KMS-11 (cell line): ENCODE results near the gene SPC25.

ENCODE experiments used
- H2AFZ ChIP-seq: fragments of 200-600 bp; sonication (generic); 2 replicates; pipeline ENCODE4 v1.6.1; 2016; ENCODE audit warnings: antibody characterized with exemption, mixed run types, low read depth
- H3K27ac ChIP-seq: fragments of 200-600 bp; sonication (generic); 2 replicates; pipeline ENCODE4 v1.6.1; 2016; ENCODE audit warnings: mild to moderate bottlenecking, mixed run types
- H3K27me3 ChIP-seq: fragments of 200-600 bp; sonication (generic); 2 replicates; pipeline ENCODE4 v1.6.1; 2017; ENCODE audit warnings: mild to moderate bottlenecking, low read depth, mixed run types, moderate library complexity; ENCODE audit not compliant: insufficient read depth
- H3K36me3 ChIP-seq: fragments of 200-600 bp; sonication (generic); 2 replicates; pipeline ENCODE4 v1.6.1; 2017; ENCODE audit warnings: mild to moderate bottlenecking, mixed run types; ENCODE audit not compliant: insufficient read depth
- H3K4me1 ChIP-seq: fragments of 200-600 bp; sonication (generic); 2 replicates; pipeline ENCODE4 v1.6.1; 2016; ENCODE audit warnings: mild to moderate bottlenecking, low read depth, mixed run types; ENCODE audit not compliant: poor library complexity, severe bottlenecking
- H3K4me2 ChIP-seq: fragments of 200-600 bp; sonication (generic); 2 replicates; pipeline ENCODE4 v1.7.0; 2016; ENCODE audit warnings: mild to moderate bottlenecking, mixed run types
- H3K4me3 ChIP-seq: fragments of 200-600 bp; sonication (generic); IDR thresholded peaks from 2 replicates; pipeline ENCODE4 v1.6.1; 2017; ENCODE audit warnings: low read depth, low read length, mixed read lengths; ENCODE audit not compliant: insufficient read depth
- H3K79me2 ChIP-seq: fragments of 200-600 bp; sonication (generic); 2 replicates; pipeline ENCODE4 v1.6.1; 2016; ENCODE audit warnings: low read depth, mixed run types; ENCODE audit not compliant: insufficient read depth
- H3K9ac ChIP-seq: fragments of 200-600 bp; sonication (generic); 2 replicates; pipeline ENCODE4 v1.6.1; 2016; ENCODE audit warnings: mild to moderate bottlenecking, mixed run types
- H4K20me1 ChIP-seq: fragments of 200-600 bp; sonication (generic); 2 replicates; pipeline ENCODE4 v1.6.1; 2016; ENCODE audit warnings: mild to moderate bottlenecking, mixed run types; ENCODE audit not compliant: insufficient read depth
- TF ChIP-seq, protein P1 (sequence below): fragments of 200-600 bp; sonication (generic); conservative IDR thresholded peaks from 2 replicates; pipeline ENCODE4 v1.6.1; 2017; ENCODE audit warnings: low read depth, mild to moderate bottlenecking, antibody characterized with exemption, low read length, moderate library complexity, mixed read lengths

The SPC25 gene

DNA sequence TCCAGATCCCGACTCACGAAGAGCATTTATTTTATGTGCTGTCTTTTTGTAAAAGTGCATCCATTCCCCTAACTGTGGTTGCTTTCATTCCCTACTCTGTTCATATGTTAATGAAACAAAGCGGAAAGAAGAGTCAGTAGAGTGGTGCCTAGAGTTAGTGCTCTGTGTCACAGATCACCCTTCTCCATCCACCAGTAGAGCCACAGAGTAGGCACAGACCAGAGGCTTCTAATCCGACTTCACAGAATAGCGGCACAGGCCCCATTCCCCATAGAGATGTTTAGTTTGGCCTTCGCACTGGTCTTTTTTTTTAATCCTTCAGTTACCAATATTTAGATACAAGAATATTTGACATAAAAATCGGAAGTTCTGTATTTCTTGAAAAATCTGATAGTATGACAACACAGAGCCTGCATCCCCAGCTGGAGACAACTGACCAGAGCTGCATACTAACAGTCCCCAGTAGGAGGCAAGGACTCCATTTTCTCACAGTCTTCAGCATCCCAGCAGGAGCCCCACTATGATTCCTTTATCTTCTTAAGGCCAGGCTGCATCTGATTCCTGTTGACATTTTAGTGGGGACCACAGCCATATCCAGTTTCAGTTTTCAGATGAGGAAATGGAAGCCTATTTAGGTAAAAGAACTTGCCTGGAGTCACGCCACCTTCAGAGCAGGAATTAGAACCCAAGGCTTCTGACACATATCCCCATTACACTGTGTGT lies 17.9 kb upstream of the SPC25 start:
- TF ChIP-seq, protein P1, sequence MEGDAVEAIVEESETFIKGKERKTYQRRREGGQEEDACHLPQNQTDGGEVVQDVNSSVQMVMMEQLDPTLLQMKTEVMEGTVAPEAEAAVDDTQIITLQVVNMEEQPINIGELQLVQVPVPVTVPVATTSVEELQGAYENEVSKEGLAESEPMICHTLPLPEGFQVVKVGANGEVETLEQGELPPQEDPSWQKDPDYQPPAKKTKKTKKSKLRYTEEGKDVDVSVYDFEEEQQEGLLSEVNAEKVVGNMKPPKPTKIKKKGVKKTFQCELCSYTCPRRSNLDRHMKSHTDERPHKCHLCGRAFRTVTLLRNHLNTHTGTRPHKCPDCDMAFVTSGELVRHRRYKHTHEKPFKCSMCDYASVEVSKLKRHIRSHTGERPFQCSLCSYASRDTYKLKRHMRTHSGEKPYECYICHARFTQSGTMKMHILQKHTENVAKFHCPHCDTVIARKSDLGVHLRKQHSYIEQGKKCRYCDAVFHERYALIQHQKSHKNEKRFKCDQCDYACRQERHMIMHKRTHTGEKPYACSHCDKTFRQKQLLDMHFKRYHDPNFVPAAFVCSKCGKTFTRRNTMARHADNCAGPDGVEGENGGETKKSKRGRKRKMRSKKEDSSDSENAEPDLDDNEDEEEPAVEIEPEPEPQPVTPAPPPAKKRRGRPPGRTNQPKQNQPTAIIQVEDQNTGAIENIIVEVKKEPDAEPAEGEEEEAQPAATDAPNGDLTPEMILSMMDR = no peak
- H3K79me2 ChIP-seq = no peaks in the 10 kb centered on the region
- no peaks in the 10 kb centered on the region for H3K4me1 ChIP-seq
- no peak overlapping the region for H2AFZ ChIP-seq
- no peaks in the 10 kb centered on the region for H3K27me3 ChIP-seq
- H3K4me2 ChIP-seq = no peak overlapping the region
- no peak overlapping the region for H3K9ac ChIP-seq
- no peaks in the 10 kb centered on the region for H3K36me3 ChIP-seq
- H3K4me3 ChIP-seq = no peak overlapping the region
- no peak overlapping the region for H3K27ac ChIP-seq
- H4K20me1 ChIP-seq = no peaks in the 10 kb centered on the region

- TF ChIP-seq, protein P1 = no peak
- Histone ChIP-seq H3K27ac (no peak overlapping the region), H3K27me3 (no peaks in the 10 kb centered on the region), H3K4me1 (no peaks in the 10 kb centered on the region), H3K36me3 (no peaks in the 10 kb centered on the region), H3K9ac (no peak overlapping the region), H3K4me2 (no peak overlapping the region), H2AFZ (no peak overlapping the region), H3K79me2 (no peaks in the 10 kb centered on the region), H3K4me3 (no peak overlapping the region), H4K20me1 (no peaks in the 10 kb centered on the region)
Measured at GRCh38 chr2:168904358-168904757, 14.1 kb upstream of the SPC25 start.

DNA sequence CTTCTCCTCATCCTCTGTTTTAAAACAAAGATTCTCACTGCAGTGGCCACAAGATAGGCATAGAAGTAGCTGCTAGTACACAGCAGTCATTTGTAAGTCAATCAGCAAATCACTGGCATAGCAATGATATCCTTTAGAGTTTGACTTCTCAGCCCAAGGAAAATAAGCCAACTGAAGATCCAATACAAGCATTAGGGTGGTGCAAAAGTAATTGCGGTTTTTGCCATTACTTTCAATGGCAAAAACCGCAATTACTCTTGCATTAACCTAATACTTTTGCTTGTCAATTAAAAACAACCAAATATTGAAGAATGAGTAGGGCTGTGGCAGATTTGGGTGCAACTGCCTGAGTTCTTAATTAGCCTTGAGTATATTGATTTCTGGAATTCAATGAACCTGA lies 13.7 kb upstream of the SPC25 start:
- Histone ChIP-seq H3K27me3 (no peaks in the 10 kb centered on the region), H3K4me3 (no peak overlapping the region), H3K4me1 (no peaks in the 10 kb centered on the region)

DNA sequence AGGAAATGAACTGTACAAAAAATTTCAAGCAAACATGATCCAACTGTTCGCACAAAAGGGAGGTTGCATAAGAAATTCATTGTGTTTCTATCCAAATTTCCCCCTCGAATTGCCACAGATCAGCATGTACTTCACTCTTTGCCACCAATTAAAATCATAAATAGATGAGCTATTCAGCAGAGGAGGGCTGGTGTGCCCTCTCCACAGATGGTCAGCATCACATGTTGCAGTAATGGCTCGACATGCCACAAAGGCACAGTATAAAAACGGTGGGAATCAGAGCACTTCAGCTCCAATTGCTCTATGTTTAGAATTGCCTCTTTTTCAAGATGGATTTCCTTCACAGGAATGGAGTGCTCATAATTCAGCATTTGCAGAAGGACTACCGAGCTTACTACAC lies 10.8 kb upstream of the SPC25 start, which contains the start of gene G6PC2:
TSS of gene G6PC2 (plus strand) at position 289 of the 400 bp plus-strand sequence. CDS start at position 330, 41 bp downstream.
- H3K4me1 ChIP-seq = no peaks in the 10 kb centered on the region
- H2AFZ ChIP-seq = no peak within 1 kb of the TSS
- H3K4me2 ChIP-seq = no peak within 1 kb of the TSS
- H3K27ac ChIP-seq = no peak within 1 kb of the TSS
- H3K36me3 ChIP-seq = no peaks in the 10 kb centered on the region
- H3K27me3 ChIP-seq = no peaks in the 10 kb centered on the region
- H4K20me1 ChIP-seq = no peaks in the 10 kb centered on the region
- no peak within 1 kb of the TSS for H3K4me3 ChIP-seq
- no peak within 1 kb of the TSS for H3K9ac ChIP-seq
- TF ChIP-seq, protein P1 = no peak
- H3K79me2 ChIP-seq = no peaks in the 10 kb centered on the region

More for the DNA sequence above, 13.7 kb upstream of the SPC25 start:
- no peaks in the 10 kb centered on the region for H3K36me3 ChIP-seq
- no peak overlapping the region for H2AFZ ChIP-seq
- no peak overlapping the region for H3K4me2 ChIP-seq
- no peaks in the 10 kb centered on the region for H4K20me1 ChIP-seq
- no peaks in the 10 kb centered on the region for H3K79me2 ChIP-seq
- H3K9ac ChIP-seq = no peak overlapping the region
- TF ChIP-seq, protein P1 = no peak
- no peak overlapping the region for H3K27ac ChIP-seq
